AG04449 (cell line): ENCODE results near the gene GPR107.

Experiments used
- CTCF ChIA-PET: fragments of 350-600 bp; formaldehyde crosslinking; extraction: SDS; loops from one replicate; lab custom pipeline; 2021; ENCODE audit warnings: antibody characterized with exemption; lab: Yijun Ruan, JAX
- POLR2A ChIA-PET: fragments of 400-600, 350-600 bp; formaldehyde crosslinking; extraction: SDS; loops from one replicate; lab custom pipeline; 2020; ENCODE audit warnings: antibody characterized with exemption, inconsistent platforms; lab: Yijun Ruan, JAX
- DNase-seq: peaks from one replicate; pipeline ENCODE4 v3.0.0-alpha.2; 2010; ENCODE audit warnings: low read depth, low spot score
- H3K4me3 ChIP-seq: 2 replicates; pipeline ENCODE4 v1.5.1; 2011; ENCODE audit warnings: low read depth, mild to moderate bottlenecking, control low read depth, low read length
- TF ChIP-seq, protein P1 (sequence below): IDR thresholded peaks from one replicate; pipeline ENCODE4 v1.5.1; 2011; ENCODE audit warnings: mild to moderate bottlenecking, moderate library complexity, low read length, control low read depth, inconsistent platforms; ENCODE audit not compliant: insufficient read depth; ENCODE audit errors: missing control alignments

GPR107 gene

DNA sequence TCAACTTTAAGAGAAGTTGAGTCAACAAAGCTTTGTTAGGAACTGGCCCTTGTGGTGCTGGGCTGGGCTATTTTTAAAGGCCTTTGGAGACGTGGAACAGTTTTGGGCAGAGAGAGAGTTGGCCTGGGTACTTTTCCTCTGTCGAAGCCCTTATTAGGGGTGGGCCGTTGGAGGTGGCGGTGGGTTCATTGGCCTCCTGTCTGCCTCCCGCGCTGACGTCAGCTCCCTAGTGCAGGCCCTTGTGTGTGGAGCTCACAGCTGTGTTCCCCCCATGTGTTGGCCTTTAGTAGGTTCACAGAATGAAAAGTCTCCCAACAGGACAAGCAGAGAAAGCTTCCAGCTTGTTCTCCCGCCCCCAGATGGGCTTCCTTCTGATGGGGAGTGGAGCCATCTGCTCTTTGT, 121.2 kb downstream of the GPR107 start:
- no peak for DNase-seq
- no peak overlapping the region; the same call in 1 of the 2 replicates for H3K4me3 ChIP-seq
- POLR2A ChIA-PET: no interaction called here
- TF ChIP-seq, protein P1, sequence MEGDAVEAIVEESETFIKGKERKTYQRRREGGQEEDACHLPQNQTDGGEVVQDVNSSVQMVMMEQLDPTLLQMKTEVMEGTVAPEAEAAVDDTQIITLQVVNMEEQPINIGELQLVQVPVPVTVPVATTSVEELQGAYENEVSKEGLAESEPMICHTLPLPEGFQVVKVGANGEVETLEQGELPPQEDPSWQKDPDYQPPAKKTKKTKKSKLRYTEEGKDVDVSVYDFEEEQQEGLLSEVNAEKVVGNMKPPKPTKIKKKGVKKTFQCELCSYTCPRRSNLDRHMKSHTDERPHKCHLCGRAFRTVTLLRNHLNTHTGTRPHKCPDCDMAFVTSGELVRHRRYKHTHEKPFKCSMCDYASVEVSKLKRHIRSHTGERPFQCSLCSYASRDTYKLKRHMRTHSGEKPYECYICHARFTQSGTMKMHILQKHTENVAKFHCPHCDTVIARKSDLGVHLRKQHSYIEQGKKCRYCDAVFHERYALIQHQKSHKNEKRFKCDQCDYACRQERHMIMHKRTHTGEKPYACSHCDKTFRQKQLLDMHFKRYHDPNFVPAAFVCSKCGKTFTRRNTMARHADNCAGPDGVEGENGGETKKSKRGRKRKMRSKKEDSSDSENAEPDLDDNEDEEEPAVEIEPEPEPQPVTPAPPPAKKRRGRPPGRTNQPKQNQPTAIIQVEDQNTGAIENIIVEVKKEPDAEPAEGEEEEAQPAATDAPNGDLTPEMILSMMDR: no peak
- CTCF ChIA-PET: interaction anchor here (0.9 to 2.5 kb wide), 4 partner anchors 8 to 68 kb away, joined by 3 to 10 read pairs (median 6); no protein-coding TSS in a partner anchor

DNA sequence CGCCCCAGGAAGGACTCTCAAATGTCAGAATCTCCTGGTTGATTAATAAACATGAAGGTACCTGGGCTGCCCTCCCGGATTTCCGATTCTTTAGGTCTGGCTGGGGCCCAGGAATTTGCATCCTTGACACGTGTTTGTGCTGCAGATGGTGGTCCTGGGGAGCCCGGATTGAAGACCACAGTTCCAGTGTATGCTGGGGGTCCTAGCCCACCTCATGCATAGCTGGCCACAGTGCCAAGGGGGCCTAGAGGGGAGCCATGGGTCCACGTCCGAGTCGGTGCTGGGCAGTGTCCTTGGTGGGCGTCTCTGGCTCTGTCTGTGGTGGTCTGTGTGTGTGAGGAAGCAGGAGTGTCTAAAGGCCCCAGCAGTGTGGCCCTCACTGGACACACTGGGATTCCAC, 121.6 kb downstream of the GPR107 start:
- TF ChIP-seq, protein P1: no peak
- ChIA-PET CTCF (interaction anchor here (2.5 kb wide), 2 partner anchors 8 to 61 kb away, joined by 8 to 10 read pairs; no protein-coding TSS in a partner anchor), POLR2A (no interaction called here)
- no peak for DNase-seq
- no peak overlapping the region for H3K4me3 ChIP-seq

DNA sequence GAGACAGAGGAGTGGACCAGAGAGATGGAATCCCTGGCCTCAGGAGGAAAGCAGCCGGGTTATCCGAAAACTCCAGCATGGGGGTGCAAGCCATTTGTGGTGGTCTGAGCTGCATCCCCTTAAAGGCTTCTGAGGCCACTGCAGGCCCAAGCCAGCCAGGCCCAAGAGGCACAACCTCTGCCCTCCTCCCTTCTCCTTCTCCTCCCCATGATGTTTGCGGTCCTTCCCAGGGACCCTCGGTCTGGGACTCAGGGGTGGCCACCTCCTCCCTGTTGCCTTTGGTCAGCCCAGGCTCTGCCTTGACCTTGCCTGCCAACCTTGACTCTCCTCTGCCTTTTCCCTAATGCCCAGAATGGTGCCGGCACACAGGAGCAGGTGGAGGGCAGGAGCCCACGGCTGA, 123.1 kb downstream of the GPR107 start:
- TF ChIP-seq, protein P1: no peak
- POLR2A ChIA-PET: no interaction called here
- CTCF ChIA-PET: no interaction called here
- DNase-seq: no peak
- H3K4me3 ChIP-seq: no peak overlapping the region

DNA sequence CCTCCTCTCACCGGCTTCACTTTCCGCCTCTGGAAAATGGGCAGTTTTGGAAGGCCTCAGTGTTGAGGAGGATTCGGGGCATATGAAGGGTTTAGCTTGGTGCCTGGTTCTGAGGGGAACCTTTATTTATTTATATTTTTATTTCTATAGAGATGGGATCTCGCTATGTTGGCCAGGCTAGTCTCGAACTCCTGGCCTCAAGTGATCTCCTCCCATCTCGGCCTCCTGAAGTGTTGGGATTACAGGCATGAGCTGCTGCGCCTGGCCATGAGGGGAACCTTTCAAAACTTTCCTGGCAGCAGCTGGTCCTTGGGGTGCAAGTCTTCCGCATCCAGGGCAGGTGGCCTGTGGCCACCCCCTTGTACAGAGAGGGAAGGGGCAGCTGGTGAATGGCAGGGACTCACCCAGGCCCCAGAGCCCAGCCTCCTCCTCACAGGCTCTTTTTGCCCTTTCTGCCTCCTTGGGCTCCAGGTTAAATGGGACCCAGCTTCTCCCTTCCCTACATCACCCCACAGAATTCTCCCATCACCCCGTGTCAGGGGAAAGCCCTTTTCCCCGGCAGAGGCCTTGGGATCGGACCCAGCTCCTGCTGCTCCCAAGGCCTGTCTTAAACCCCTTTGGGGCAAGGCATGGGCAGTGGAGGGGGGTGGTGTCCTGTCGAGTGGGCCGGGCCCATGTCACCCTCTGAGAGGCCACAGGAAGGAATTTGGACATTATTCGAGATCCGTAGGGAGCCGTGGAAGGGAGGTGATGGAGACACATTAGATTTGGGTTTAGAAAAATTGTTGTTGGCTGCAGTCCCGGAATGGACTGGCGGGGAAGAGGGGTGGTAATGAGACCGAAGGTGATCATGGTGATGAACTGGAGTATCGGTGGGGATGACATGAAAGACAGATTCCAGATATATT, 124.4 kb downstream of the GPR107 start:
- TF ChIP-seq, protein P1: no peak
- CTCF ChIA-PET: interaction anchor here (0.8 to 1.2 kb wide), 2 partner anchors 12 to 62 kb away, joined by 3 read pairs; no protein-coding TSS in a partner anchor
- no peak for DNase-seq
- no peak overlapping the region for H3K4me3 ChIP-seq
- POLR2A ChIA-PET: no interaction called here

DNA sequence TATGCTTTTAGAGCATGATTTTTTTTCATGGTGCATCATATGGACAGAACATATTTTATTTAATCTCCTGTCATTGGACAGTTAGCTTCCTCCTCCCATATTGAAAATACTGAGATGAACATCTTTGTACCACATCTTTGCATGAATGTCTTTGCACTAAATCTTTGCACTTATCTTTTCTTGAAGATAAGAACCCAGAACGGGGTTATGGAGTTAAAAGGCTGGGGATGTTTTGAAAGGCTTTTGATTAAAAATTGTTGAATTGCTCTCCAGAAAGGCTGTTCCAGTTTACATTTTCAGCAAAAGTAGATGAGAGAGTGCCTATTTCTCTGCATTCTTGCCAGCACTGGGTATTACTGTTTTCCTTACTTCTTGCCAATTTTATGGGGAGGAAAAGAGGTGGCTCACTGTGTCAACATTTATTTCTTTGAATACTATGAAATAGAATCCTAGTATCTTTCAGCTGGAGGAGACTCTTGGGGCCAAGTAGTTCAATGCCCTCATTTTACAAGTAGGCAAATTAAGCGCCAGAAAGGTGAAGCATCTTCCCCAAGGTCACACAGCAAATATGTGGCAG, 125.7 kb downstream of the GPR107 start:
- ChIA-PET POLR2A (no interaction called here), CTCF (no interaction called here)
- H3K4me3 ChIP-seq: no peak overlapping the region
- no peak for DNase-seq
- TF ChIP-seq, protein P1: no peak

DNA sequence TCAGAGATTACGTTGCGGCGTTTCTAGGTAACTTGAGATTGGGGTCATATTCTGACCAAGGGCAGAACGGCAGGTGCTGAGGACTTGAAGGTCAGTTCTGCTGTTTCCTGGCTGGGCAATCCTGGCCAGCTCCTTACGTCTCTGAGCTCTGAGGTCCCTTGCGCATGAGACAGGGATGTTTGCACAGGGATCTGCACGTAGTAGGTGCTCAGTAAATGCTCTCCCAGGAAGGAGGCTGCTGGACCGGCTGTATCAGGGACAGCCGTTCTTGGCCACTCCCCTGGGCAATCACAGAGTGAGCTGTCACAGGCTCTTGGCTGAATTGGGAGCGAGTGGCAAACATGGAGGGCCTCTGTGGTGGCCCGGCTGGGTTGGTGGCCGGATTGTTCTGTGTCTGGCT, 126.8 kb downstream of the GPR107 start:
- TF ChIP-seq, protein P1: no peak

More for the DNA sequence above, 126.8 kb downstream of the GPR107 start:
- no peak for DNase-seq
- H3K4me3 ChIP-seq: no peak overlapping the region
- ChIA-PET POLR2A (no interaction called here), CTCF (no interaction called here)
